GM21619 (cell line): ENCODE measurements around the gene TPSG1.
"Not testable (repeated sequence)": the region's sequence is repeated elsewhere in the genome, so short reads cannot be mapped to it uniquely, and the experiment has no call there.

Experiments used
- ATAC-seq: cut with Tn5 transposase; IDR thresholded peaks from one replicate; pipeline ENCODE4 v1.9.1; 2021; ENCODE audit not compliant: unreplicated experiment

The TPSG1 gene

DNA sequence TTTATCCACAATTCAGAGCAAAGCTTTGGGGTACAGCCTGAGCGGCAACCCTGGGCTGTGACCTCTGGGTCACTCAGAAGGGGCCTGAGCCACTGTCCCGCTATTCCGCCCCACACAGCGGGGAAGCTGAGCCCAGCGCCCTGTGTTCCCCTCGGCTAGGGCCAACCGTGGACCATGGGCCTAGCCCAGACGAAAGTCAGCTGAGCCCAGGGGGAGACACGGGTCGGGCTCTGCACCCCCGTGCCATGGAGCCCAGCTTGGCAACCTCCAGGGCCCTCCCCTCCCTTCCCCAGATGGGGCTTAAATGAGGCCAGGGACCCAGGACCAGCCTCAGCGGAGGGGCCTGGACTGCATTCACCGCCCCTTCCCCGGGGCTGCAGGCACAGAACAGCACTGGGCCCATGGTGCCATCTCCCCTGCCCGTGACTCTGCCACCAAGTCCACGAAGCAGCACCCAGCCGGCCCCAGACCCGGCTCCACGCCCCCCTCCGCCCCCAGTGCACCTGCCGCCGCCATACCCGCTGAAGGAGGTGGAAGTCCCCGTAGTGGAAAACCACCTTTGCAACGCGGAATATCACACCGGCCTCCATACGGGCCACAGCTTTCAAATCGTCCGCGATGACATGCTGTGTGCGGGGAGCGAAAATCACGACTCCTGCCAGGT, 32.6 kb upstream of the TPSG1 start:
- no peak for ATAC-seq

DNA sequence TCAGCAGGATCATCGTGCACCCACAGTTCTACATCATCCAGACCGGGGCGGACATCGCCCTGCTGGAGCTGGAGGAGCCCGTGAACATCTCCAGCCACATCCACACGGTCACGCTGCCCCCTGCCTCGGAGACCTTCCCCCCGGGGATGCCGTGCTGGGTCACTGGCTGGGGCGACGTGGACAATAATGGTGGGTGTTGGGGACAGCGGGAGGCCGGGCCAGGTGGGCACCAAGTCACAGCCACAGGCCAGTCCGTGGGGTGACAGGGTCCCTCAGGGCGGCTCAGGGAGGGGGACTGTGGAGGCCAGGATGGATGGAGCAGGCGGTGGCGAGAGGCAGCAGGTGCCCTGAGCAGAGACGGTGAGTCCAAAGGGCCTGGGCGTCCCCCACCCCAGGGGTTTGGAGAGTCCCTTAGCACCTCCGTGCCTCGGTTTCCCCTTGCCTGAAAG, 31.8 kb upstream of the TPSG1 start:
- ATAC-seq, result no peak

DNA sequence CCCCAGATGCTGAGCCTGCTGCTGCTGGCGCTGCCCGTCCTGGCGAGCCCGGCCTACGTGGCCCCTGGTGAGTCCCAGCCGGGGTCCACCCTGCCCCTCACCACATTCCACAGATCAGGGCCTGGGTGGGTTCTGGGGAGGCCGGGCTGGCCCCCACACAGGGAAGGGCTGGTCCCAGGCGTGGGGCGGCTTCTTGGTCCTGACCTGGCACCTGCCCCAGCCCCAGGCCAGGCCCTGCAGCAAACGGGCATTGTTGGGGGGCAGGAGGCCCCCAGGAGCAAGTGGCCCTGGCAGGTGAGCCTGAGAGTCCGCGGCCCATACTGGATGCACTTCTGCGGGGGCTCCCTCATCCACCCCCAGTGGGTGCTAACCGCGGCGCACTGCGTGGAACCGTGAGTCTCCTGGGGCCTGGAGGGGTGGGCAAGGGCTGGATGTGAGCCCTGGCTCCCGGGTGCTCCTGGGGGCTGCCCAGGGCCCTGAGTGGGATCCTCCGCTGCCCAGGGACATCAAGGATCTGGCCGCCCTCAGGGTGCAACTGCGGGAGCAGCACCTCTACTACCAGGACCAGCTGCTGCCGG, 31.3 kb upstream of the TPSG1 start:
- ATAC-seq, result not testable (repeated sequence)

DNA sequence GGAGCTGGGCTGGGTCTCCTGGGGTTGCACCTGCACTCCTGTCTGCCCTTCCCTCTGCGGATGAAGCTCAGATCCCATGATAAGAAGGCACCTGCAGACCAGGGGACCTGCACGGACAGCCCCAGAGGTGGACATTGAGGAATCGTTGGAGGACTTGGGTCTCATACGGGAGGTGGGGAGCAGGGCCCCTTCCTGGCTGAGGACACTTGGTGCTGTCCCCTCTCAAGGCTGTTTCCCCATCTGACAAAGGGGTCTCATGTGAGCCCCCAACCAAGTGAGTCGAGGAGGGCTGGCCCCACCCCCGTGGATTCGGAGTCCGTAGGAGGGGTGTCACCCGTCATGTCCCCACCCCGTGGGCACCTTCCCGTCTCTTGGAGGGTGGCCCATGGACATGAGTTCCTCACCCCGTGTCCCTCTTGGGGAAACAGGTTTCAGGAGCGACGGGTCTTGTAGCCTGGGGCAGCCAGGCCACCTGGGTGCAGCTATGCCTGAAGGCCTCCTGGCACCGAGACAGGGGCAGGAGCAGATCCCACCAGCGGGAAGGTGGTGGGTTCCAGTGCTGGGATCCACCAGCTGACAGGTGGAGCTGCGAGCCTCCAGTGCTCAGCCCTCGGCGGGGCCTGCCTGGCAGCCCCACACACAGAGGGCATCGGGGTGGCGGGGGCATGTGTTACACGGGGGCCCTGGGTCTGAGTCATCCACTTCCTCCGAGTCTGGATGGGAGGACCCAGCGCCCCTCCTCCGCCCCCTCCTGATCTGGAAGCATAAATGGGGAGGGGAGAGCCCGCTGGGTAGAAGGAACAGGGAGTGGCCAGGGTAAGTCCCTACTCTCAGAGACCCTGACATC, 30.4 kb upstream of the TPSG1 start, which contains the start of gene TPSD1:
Gene TPSD1 (plus strand): TSS at position 794 of the 847 bp plus-strand sequence. CDS start 212 bp downstream, outside the sequence.
- not testable (repeated sequence) for ATAC-seq

DNA sequence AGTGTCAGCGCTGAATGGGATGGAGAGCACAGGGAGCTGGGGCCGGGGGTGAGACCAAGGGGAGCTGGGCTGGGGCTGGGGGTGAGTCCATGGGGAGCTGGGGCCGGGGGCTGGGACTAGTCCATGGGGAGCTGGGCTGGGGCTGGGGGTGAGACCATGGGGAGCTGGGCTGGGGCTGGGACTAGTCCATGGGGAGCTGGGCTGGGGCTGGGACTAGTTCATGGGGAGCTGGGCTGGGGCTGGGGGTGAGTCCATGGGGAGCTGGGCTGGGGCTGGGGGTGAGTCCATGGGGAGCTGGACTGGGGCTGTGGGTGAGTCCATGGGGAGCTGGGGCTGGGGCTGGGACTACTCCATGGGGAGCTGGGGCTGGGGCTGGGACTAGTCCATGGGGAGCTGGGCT, 29.8 kb upstream of the TPSG1 start:
- not testable (repeated sequence) for ATAC-seq

DNA sequence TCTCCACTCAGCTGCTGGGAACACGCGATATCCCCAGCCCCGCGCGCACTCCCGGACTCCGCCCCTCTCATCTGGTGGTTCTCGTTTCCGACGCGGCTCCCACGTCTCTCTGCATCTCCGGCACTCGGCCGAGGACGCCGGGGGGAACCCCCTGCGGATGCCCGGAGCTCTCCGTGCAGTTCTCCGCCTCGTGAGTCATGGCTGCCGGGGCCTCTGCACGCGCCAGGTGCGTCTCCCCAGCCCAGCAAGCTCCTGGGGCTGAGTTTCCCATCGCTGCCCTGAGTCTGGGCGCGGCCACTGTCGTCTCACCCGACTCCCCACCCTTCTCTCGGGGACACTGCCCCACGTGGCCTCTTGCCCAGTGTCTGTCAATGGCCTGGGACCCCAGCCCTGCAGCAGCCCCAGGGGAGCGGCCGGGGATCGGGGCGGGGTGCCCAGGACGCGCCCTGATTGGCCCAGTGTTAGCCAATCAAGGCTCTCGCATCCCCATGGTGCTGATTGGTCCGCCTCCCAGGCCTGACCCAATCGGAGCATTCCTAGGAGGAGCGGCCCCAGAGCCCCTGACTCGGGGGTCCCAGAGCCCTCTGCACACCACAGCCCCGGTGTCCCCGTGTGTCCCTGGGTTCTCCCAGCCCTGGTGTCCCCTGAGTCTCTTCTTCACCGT, 28.8 kb upstream of the TPSG1 start:
- not testable (repeated sequence) for ATAC-seq

DNA sequence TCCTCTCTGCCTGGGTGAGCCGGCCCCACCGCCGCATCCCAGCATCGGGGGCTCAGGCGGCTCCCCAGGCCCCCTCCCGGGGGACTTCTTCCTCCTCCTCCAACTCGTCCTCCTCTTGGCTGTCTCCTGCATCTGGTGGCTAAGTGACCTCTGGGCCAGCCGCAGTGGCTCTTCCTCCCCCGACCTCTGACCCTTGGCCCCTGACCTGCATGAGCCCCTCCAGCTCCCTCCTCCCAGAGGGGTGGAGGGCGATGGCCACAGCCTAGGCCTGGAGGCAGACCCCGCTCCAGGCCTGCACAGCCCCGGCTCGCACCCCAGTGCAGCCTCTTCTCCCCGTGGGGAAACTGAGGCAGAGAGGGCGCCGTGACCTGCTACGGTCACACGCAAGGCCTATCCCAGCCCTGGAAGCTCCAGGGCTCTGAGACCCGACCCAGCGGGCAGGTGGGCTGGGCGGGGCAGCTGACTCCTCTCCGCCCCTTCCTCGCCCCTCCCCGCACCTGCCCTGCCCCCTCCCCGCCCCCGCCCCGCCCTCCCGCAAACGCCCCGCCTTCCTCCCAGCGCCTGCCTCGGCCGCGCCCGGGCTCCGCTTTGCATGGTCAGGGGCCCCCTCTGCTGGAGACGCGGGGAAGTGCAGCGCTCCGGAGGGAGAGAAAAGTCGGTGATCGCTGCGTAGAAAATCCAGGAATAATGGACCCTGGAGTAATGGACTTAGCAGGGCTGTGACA, 24.1 kb upstream of the TPSG1 start:
- not testable (repeated sequence) for ATAC-seq

DNA sequence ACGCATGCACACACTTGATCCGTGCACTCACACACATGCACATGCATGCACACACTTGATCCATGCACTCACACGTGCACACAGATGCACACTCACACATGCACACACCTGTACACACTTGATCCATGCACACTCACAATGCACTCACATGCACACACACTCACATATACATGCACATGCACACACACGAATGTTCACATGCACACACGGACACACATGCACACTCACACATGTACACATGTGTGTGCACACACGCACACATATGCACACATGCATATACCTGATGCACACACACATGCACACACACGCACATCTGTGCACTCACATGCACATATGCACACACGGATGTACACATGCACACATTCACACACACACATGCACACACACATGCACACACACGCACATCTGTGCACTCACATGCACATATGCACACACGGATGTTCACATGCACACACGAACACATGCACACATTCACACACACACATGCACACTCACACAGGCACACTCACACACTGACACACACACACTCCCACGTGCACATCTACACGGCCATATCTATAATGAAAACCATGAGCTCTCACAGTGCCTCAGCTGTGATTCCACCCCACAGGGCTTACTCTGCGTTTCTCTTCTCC, 23.0 kb upstream of the TPSG1 start:
- ATAC-seq, result not testable (repeated sequence)

DNA sequence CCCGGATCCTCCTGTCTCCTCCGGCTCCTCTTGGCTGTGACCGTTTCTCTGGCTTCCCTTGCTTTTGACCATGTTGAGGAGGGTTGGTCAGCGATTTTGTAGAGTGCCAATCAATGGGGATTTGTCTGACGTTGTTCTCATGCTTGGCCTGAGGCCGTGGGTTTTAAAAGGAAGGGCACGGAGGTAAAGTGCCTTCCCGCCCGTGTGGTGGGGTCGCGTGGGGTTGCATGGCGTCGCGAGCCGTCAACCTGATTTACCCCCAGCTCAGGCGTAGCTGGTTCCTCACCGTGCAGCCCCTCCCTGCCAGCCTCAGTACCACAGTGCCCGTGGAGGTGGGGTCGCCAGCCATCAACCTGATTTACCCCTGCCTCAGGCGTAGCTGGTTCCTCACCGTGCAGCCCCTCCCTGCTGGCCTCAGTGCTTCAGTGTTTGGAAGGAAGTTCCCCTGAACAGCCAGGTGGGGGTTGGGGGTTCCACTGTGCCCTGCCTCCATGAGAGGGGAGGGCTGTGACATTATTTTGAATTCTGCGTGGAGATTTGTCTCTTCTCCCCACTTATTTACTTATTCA, 20.5 kb upstream of the TPSG1 start:
- ATAC-seq, result no peak

DNA sequence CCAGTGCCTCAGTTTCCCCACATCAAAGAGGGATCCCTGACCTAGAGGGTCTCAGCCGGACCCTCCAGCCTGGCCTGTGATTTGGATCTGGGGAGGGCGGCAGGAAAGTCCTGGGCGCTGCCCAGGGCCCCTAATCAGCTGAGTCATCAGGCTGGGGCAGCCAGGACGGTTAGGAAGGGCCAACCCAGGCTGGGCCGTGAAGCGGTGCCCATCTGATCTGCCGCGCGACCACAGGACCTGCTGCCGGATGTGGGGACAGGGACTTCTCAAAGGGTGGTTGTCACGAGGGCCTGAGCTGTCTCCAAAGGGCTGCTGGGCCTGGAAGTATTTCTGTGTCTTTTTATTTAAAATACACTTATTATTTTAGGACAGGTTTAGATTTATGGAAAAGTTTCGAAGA, 19.8 kb upstream of the TPSG1 start:
- no peak for ATAC-seq

DNA sequence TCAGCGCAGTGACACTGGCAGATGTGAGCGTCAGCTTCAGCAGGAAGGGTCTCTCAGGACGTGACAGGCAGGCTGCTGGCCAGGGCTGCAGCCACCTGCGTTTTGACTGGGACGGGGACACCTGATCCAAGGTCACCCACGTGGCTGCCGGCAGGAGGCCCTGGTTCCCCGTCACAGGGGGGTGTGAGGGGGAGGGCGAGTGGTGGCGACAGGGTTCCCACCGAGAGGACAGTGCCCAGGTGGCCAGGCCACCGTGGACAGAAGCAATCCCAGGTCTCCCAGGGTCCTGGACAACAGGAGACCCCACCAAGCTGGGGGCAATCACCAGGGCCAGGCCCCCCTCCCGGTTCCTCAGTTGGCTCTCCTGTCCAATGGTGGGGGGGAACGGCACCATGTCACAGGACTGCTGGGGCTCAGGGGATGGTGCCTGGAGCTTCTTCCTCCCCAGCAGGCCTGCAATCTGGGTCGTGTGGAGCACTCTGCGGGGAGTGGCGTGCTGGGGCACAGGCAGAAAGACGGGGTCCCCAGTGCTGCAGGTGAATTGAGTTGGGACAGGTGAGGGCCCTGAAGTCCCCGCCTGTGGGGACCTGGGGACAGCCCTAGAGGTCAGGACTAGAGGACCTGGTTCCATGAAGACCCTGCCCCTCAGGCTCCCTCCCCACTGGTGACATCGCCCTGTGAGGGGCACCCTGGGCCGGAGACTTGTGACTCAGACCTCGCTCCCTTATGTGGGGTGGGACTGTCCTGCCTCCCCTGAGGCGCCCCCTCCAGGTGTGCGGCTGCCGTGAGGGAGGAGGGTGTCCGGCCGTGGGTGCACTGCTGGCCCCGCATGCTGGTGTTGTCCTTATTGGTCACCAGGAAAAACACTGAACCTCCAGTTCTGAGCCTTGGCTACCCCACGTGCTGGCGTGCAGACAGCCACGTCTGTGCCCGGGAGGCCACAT, 19.1 kb upstream of the TPSG1 start:
- ATAC-seq, result not testable (repeated sequence)

DNA sequence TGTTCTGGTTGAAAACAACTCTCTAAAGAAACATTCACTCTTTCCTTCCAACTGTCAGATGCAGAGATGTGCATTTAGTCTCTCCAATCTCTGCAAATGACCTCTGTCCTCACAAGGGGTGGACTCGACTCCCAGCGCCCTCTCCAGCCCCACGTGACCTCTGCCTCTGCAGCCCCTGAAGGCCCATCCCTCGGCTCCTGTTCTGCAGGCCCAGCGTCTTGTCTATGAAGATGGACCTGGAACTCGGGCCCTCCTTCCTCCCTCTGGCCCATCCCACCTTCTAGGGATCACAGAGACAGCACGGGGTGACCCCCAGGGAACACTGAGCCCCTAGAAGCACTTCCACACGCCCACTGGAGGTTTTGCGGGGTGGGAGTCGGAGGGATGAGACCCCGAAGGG, 18.3 kb upstream of the TPSG1 start:
- ATAC-seq, result not testable (repeated sequence)

DNA sequence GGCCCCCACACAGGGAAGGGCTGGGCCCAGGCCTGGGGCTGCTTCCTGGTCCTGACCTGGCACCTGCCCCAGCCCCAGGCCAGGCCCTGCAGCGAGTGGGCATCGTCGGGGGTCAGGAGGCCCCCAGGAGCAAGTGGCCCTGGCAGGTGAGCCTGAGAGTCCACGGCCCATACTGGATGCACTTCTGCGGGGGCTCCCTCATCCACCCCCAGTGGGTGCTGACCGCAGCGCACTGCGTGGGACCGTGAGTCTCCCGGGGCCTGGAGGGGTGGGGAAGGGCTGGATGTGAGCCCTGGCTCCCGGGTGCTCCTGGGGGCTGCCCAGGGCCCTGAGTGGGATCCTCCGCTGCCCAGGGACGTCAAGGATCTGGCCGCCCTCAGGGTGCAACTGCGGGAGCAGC, 16.0 kb upstream of the TPSG1 start:
- ATAC-seq, result not testable (repeated sequence)

DNA sequence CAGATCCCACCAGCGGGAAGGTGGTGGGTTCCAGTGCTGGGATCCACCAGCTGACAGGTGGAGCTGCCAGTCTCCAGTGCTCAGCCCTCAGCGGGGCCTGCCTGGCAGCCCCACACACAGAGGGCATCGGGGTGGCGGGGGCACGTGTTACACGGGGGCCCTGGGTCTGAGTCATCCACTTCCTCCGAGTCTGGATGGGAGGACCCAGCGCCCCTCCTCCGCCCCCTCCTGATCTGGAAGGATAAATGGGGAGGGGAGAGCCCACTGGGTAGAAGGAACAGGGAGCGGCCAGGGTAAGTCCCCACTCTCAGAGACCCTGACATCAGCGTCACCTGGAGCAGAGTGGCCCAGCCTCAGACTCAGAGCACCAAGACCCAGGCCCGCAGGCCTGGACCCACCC, 15.4 kb upstream of the TPSG1 start, which contains the start of gene TPSAB1:
Gene TPSAB1 (plus strand): TSS at position 270 of the 400 bp plus-strand sequence. CDS start 234 bp downstream, outside the sequence.
- ATAC-seq, result not testable (repeated sequence)

DNA sequence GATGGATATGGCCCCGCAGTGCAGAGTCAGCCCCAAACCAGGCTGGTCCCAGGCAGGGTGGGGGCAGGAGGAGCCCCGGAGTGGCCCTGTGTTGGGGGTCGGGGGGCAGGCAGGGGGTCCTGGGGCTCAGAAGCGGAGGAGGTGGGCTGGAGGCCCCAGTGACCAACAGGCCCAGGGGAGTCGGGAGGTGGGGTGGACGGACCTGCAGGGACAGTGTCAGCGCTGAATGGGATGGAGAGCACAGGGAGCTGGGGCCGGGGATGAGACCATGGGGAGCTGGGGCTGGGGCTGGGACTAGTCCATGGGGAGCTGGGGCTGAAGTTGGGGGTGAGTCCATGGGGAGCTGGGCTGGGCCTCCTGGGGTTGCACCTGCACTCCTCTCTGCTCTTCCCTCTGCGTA, 14.5 kb upstream of the TPSG1 start:
- ATAC-seq, result not testable (repeated sequence)

DNA sequence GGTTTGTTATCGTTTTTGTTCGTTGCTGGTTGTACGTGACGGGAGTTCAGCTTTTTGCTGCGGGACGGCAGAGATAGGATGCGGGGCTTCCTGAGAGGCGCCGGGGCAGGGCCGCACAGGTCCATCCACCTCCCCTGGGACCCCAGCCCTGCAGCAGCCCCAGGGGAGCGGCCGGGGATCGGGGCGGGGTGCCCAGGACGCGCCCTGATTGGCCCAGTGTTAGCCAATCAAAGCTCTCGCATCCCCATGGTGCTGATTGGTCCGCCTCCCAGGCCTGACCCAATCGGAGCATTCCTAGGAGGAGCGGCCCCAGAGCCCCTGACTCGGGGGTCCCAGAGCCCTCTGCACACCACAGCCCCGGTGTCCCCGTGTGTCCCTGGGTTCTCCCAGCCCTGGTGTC, 13.8 kb upstream of the TPSG1 start:
- ATAC-seq, result not testable (repeated sequence)

DNA sequence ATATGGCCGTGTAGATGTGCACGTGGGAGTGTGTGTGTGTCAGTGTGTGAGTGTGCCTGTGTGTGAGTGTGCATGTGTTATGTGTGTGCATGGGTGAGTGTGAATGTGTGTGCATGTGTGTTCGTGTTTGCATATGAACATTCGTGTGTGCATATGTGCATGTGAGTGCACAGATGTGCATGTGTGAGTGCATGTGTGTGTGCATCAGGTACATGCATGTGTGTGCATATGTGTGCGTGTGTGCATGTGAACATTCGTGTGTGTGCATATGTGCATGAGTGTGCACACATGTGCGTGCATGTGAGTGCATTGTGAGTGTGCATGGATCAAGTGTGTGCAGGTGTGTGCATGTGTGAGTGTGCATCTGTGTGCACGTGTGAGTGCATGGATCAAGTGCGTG, 12.9 kb upstream of the TPSG1 start:
- ATAC-seq, result no peak

DNA sequence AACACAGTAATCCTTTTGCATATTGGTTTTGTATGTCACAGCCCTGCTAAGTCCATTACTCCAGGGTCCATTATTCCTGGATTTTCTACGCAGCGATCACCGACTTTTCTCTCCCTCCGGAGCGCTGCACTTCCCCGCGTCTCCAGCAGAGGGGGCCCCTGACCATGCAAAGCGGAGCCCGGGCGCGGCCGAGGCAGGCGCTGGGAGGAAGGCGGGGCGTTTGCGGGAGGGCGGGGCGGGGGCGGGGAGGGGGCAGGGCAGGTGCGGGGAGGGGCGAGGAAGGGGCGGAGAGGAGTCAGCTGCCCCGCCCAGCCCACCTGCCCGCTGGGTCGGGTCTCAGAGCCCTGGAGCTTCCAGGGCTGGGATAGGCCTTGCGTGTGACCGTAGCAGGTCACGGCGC, 11.6 kb upstream of the TPSG1 start:
- not testable (repeated sequence) for ATAC-seq
